Dedifferentiated amniotic fluid mesenchymal stem cell (primary cell): ENCODE results near the gene GPR141.

ENCODE experiments used
- DNase-seq: peaks from one replicate; pipeline ENCODE4 v3.0.0-alpha.2; 2016; ENCODE audit errors: extremely low spot score

The GPR141 gene

GRCh38 chr7:37784015-37784414 lies 100.4 kb downstream of the GPR141 start:
- DNase-seq = no peak

- no peak for DNase-seq
Observed at GRCh38 chr7:37786741-37787569, 103.4 kb downstream of the GPR141 start.
